ENCODE measurements around the gene HIC2.
"Not testable (repeated sequence)": the region's sequence is repeated elsewhere in the genome, so short reads cannot be mapped to it uniquely, and the experiment has no call there.

HIC2 gene

DNA sequence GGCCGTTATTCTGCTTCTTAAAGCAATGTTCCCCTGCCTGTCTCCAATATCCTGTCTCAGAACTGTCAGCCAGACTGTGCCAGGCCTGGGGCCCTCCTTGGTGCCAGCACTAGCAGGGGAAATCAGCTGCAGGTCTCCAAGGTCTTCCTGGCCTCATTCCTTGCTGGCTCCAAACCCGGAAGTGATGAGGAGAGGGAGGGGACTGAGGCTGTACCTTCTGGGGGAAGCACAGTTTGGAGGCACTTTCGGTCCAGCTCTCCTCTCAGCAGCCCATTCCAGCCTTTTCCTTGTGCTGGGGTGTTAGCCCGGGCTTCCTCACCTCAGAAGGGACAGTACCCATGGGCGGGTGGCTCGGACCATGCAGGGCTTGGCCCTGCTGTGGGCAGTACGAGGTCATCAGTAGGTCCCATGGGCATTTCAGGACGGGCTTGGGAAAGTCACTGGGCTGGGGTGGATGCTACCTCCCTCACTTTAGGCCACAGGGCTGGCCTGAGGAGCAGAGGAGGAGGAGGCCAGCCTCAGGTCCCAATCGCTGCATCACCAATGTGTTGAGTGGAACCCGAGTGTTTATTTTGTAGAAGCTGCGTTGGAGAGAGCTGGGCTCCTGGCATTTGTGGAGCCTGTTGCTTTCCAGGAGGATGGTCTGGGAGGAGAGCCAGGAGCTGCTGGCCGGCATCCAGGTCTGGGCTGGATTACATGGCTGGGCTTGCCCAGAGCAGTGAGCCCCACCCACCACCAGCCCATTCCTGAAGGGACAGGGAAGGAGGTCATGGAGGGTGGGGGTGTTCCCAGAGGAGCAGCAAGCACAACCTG, 19.0 kb downstream of the HIC2 start:
- DNase-seq (ENCODE audit: low read depth) = not testable (repeated sequence)

- DNase-seq (ENCODE audit: low read depth) = not testable (repeated sequence)
These were observed 20.8 kb downstream of the HIC2 start for GRCh38 chr22:21438013-21438412.

GRCh38 chr22:21440018-21440636, 23.0 kb downstream of the HIC2 start:
- not testable (repeated sequence) for DNase-seq (ENCODE audit: low read depth)

GRCh38 chr22:21440676-21441075, 23.5 kb downstream of the HIC2 start:
- DNase-seq (ENCODE audit: low read depth) = not testable (repeated sequence)

DNA sequence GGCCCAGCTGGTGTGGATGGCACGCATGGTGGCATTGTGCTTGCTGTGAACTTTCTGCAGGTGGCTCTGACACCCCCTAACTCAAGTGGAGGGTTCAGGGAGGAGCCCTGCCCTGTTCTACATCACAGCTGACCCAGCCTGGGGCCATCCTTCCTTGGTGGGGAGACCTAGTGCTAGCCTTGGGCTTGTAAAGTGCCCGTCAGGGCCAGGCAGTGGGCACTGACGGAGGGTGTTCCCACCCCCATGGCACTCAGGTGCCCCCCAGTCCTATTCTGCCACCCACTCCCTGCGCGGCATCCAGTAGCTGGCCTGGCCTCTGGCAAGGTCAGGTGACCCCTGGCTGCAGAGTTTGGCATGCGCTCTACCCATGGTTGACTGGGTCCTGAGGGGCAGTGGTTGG, 24.0 kb downstream of the HIC2 start:
- DNase-seq (ENCODE audit: low read depth) = not testable (repeated sequence)

DNA sequence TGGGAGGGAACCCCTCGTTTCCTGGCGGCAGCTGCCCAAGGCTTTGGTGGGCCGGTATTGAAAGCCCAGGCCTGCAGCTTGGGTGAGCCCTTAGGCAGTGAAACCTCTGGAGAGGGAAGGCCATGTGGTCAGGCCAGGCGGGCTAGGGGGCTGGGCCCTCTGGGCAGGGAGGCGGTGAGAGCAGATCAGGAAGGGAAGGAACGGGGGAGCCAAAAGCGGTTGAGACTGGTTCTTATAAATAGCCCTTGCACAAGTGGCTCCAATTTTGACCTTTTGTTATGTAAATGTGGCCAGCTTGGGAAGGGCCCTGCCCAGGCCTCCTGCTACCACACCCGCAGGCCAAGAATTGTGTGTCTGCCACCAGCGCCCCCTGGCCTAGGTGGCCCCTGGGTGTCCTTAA, 25.0 kb downstream of the HIC2 start:
- DNase-seq (ENCODE audit: low read depth) = not testable (repeated sequence)

GRCh38 chr22:21442646-21443045, 25.5 kb downstream of the HIC2 start:
- not testable (repeated sequence) for DNase-seq (ENCODE audit: low read depth)

- no peak for DNase-seq (ENCODE audit: low read depth)
These were observed 26.0 kb downstream of the HIC2 start for GRCh38 chr22:21443057-21443734.

GRCh38 chr22:21443735-21444421, 26.7 kb downstream of the HIC2 start:
- no peak for DNase-seq (ENCODE audit: low read depth)

DNA sequence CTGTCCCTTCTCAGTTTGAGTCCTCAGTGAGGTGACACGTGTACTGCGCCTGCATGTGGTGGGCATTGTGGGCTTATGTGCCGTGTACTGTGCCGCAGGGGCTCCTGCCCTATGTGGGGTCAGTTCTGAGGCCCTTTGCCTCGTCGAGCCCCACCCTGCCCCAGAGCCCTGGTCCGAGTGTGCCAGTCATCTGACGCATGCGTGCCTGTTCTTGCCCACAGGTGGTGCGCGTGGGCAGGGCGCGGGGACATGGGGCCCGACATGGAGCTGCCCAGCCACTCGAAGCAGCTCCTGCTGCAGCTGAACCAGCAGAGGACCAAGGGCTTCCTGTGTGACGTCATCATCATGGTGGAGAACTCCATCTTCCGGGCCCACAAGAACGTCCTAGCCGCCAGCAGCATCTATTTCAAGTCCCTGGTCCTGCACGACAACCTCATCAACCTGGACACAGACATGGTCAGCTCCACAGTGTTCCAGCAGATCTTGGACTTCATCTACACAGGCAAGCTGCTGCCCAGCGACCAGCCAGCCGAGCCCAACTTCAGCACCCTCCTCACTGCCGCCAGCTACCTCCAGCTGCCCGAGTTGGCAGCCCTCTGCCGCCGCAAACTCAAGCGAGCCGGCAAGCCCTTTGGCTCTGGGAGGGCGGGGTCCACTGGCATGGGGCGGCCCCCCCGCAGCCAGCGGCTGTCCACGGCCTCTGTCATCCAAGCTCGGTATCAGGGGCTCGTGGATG, 27.7 kb downstream of the HIC2 start:
- DNase-seq (ENCODE audit: low read depth) = no peak

- no peak for DNase-seq (ENCODE audit: low read depth)
These were observed 28.4 kb downstream of the HIC2 start for GRCh38 chr22:21445437-21446127.

- DNase-seq (ENCODE audit: low read depth) = no peak
These were observed 29.1 kb downstream of the HIC2 start for GRCh38 chr22:21446128-21446826.

- DNase-seq (ENCODE audit: low read depth) = no peak
These were observed 29.9 kb downstream of the HIC2 start for GRCh38 chr22:21446827-21447690.

DNA sequence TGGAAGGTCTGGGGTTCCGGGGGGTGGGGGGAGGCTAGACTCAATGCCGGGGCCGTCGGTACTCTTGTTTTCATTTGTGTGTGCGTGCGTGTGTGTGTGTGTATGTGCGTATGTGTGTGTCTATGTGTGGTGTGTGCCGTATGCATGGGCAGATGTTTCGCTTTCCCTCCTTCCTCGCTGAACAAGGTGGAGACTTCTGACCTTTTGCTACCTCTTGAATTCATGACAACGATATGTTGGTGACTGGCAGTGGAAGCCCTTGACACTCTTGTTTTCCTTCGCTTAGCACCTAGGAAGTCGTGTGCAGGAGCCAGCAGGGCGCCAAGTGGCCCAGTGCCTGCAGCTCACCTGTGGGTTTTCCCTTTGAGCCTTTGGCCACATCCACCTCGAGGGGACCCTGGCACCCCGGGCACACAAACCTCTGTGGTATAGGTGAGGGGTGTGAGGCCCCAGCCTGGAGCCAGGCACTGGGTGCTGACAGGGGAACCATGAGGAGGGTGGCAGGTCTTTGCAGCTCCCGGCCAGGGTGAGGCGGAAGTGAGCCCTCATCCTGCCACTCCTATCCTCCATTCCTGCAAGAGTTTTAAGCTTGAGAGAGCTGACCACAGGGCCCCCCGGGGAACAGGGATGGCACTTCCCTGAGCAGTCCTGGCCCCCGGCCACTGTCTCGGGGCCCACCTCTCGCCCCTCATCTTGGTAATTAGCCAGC, 30.7 kb downstream of the HIC2 start:
- DNase-seq (ENCODE audit: low read depth) = no peak

DNA sequence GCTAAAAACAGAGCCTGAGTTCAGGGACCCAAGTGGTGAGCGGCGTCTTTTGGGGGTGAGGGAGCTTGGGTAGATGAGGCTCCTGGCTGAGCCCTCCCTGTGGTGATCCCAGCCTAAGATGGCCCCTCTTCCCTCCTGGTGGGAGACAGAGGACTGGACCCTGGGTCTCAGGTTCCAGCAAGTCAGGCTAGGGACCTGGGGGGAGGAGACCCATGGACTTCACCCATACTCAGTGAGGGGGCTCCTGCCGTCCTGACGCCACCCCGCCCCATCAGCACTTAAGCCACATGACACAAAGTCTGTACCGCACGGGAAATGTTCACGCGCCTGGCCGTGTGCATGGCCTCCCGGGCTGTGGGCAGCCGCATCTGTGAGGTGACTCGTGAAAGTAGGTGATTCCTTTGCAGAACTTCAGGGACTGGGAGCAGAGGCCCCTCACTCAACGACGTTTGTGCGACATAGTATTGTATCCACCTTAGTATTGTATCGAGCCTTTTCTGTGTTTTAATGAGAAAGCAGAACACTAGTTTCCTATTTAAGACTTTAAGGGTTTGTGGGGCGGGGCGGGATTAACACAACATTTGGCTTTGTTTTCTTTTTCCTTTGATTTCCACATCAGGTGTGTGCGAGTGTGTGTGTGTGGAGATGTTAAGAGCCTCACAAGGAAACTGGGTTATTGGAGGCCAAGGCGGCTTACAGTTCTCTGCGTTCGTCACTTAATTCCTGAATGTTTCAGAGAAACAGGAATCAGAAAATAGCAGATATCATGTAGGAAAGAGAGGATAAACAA, 31.7 kb downstream of the HIC2 start:
- DNase-seq (ENCODE audit: low read depth) = no peak

- DNase-seq (ENCODE audit: low read depth) = no peak
These were observed 32.6 kb downstream of the HIC2 start for GRCh38 chr22:21449531-21450319.

DNA sequence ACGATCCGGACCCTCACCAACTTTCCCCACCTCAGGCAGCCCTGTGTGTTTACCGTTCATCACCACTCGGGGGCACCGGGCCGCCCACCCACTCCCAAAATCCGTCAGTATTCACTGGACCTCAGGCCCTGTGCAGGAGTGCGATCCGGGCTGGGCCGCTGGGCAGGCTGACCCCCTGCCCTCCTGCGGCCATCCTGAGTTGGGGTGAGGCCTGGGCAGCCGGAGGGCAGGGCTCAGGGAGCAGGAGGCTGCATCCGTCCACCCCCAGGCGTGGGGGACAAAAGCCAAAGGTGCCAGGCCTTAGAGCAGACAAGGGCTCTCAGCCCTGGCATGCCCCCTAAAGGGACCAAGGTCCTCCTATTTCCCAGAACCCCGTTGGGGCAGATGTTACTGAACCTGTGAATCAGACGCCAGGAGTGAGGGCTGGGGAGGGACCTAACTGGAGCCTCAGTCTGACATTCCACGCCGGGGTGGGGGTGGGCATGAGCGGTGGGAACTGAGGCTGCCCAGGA, 33.2 kb downstream of the HIC2 start:
- DNase-seq (ENCODE audit: low read depth) = no peak
